ENCODE measurements around the gene ZNF526.

GRCh38 chr19:42189133-42189532 is 31.0 kb upstream of the ZNF526 start:
- TF ChIP-seq POLR2A (IDR thresholded peaks at IDR 0.05; ENCODE audit: low read depth, low read length): no peak
- no peak for TF ChIP-seq POLR2AphosphoS5 (IDR thresholded peaks at IDR 0.05; ENCODE audit: low read depth, low read length)
- no peak for TF ChIP-seq TAF1 (IDR thresholded peaks at IDR 0.05; ENCODE audit: low read depth, low read length)
